Tibial nerve (tissue), 4 donors: Measurements from ENCODE around the gene MPI.

ENCODE experiments used
- CTCF ChIP-seq, 5 experiments: fragments of 200-600 bp in 3 of 5; fragments of 450-650 bp in 2 of 5; sonication (generic) in 3 of 5; IDR thresholded peaks; one replicate each; pipeline ENCODE4 v1.5.1; 2016 to 2019; ENCODE audit warnings: antibody characterized with exemption in 5 of 5, mild to moderate bottlenecking in 3 of 5, moderate library complexity in 2 of 5
- EP300 ChIP-seq, 2 donors: sonication (generic); formaldehyde crosslinking; IDR thresholded peaks; one replicate each; pipeline ENCODE4 v1.6.1; 2017; ENCODE audit warnings: antibody characterized with exemption in 2 of 2, mild to moderate bottlenecking in 1 of 2
- POLR2A ChIP-seq, 2 donors: fragments of 450-650 bp; IDR thresholded peaks; one replicate each; pipeline ENCODE4 v1.6.1; 2017; ENCODE audit warnings: antibody characterized with exemption in 2 of 2, mild to moderate bottlenecking in 2 of 2, moderate library complexity in 2 of 2

DNA sequence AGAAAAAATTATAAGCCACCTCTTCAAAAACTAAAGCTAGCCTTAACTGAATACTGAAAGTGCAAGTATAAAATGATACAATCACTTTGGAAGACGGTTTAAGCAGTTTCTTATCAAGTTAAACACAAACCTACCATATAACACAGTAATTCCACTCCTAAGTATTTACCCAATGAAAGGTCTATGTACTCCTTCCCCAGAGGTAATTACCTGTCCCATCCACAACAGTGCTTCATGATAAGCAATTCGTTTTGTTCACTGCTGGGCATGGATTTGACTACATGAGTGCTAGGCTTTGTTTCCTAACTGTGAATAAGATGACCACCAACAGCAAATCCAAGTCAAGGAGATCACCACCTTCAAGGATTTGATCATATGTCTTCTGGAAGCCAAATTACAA is 43.7 kb downstream of the MPI start:
- no peak for TF ChIP-seq CTCF (IDR thresholded peaks at IDR 0.05)
- no peak for TF ChIP-seq POLR2A (IDR thresholded peaks at IDR 0.05)
- no peak for TF ChIP-seq EP300 (IDR thresholded peaks at IDR 0.05)
